HT1080 (cell line): ENCODE measurements around the gene TIGD1. TPM values are rescaled to one million over a fixed set of nuclear protein-coding genes. Genes with fewer than 3 reads are reported as not detected.
A peak's percentile ranks its signal among the peaks of the same experiment; 100 is the strongest.

Experiments used
- DNase-seq: peaks from one replicate; pipeline ENCODE4 v3.0.0-alpha.2; 2015; ENCODE audit warnings: low read depth
- polyA plus RNA-seq, 2 experiments: library from polyadenylated mRNA; depleted of rRNA; stranded (reverse); fragments of >200 nt; gene quantifications; 2 replicates each; pipeline ENCODE4 v1.2.3, GENCODE V29; 2015
- total RNA-seq: library from RNA; depleted of rRNA; stranded (reverse); fragments of >200 nt; shearing (Covaris generic); gene quantifications from 2 replicates; pipeline ENCODE4 v1.2.3, GENCODE V29; 2014; rRNA removed

TIGD1 gene
- 4.2 and 5.6 TPM in 2 replicates for total RNA-seq
- 5.6 and 7.3 TPM in 2 replicates for polyA plus RNA-seq (2015; cell fraction: cytosol; rRNA removed)
- 9.3 and 13.8 TPM in 2 replicates for polyA plus RNA-seq (2015; cell fraction: nucleus; rRNA removed)

GRCh38 chr2:232550354-232551249 lies at the start of gene TIGD1, which contains the start of gene EIF4E2:
TIGD1 (minus strand) TSS chr2:232550557; CDS start chr2:232549882, 675 bp downstream.
EIF4E2 (plus strand) TSS chr2:232550689; CDS start chr2:232550725, 36 bp downstream.
- peak; percentile 91 for DNase-seq

GRCh38 chr2:232598293-232598692 lies 47.9 kb upstream of the TIGD1 start:
- DNase-seq = no peak

- DNase-seq = no peak
These were observed 47.2 kb upstream of the TIGD1 start for GRCh38 chr2:232597362-232598079.

GRCh38 chr2:232593982-232594381 lies 43.6 kb upstream of the TIGD1 start:
- no peak for DNase-seq

- peak; percentile 88 for DNase-seq
These were observed 42.5 kb upstream of the TIGD1 start for GRCh38 chr2:232592772-232593395.

- DNase-seq = peak; percentile 67
These were observed 38.6 kb upstream of the TIGD1 start for GRCh38 chr2:232588680-232589585.

- no peak for DNase-seq
These were observed 37.7 kb upstream of the TIGD1 start for GRCh38 chr2:232588031-232588430.

GRCh38 chr2:232587512-232587911 lies 37.2 kb upstream of the TIGD1 start:
- no peak for DNase-seq

- no peak for DNase-seq
These were observed 36.7 kb upstream of the TIGD1 start for GRCh38 chr2:232586943-232587505.

GRCh38 chr2:232584238-232584637 lies 33.9 kb upstream of the TIGD1 start:
- no peak for DNase-seq

GRCh38 chr2:232581725-232582124 lies 31.4 kb upstream of the TIGD1 start:
- no peak for DNase-seq

GRCh38 chr2:232580648-232580981 lies 30.3 kb upstream of the TIGD1 start:
- DNase-seq = no peak

GRCh38 chr2:232578626-232579025 lies 28.3 kb upstream of the TIGD1 start:
- DNase-seq = no peak

GRCh38 chr2:232577841-232578240 lies 27.5 kb upstream of the TIGD1 start:
- DNase-seq = no peak

GRCh38 chr2:232576995-232577394 lies 26.6 kb upstream of the TIGD1 start:
- peak; percentile 8 for DNase-seq

- no peak for DNase-seq
These were observed 25.0 kb upstream of the TIGD1 start for GRCh38 chr2:232575404-232575746.

- no peak for DNase-seq
These were observed 24.5 kb upstream of the TIGD1 start for GRCh38 chr2:232574674-232575403.

GRCh38 chr2:232573771-232574435 lies 23.5 kb upstream of the TIGD1 start:
- DNase-seq = no peak

- no peak for DNase-seq
These were observed 22.7 kb upstream of the TIGD1 start for GRCh38 chr2:232573042-232573441.
